Neural crest cell (in vitro differentiated cells): ENCODE results near the gene DUSP5. TPM values are rescaled to one million over a fixed set of nuclear protein-coding genes. Genes with fewer than 3 reads are reported as not detected.
A peak's percentile ranks its signal among the peaks of the same experiment; 100 is the strongest.
"Not testable (repeated sequence)": the region's sequence is repeated elsewhere in the genome, so short reads cannot be mapped to it uniquely, and the experiment has no call there.

Source experiments
- DNase-seq: peaks from one replicate; pipeline ENCODE4 v3.0.0; 2021; ENCODE audit warnings: low read depth, mixed read lengths, low spot score
- H3K27ac Mint-ChIP-seq: one replicate; pipeline ENCODE4 v1.8.0; 2021; ENCODE audit warnings: mild to moderate bottlenecking, mixed read lengths; ENCODE audit not compliant: unreplicated experiment
- H3K27me3 Mint-ChIP-seq: 2 replicates; pipeline ENCODE4 v1.8.0; 2021; ENCODE audit warnings: low read depth, mild to moderate bottlenecking, mixed read lengths
- H3K36me3 Mint-ChIP-seq: 2 replicates; pipeline ENCODE4 v1.8.0; 2021; ENCODE audit warnings: low read depth, mild to moderate bottlenecking, mixed read lengths
- H3K4me1 Mint-ChIP-seq: 2 replicates; pipeline ENCODE4 v1.8.0; 2021; ENCODE audit warnings: mixed read lengths
- H3K4me3 Mint-ChIP-seq: one replicate; pipeline ENCODE4 v1.8.0; 2021; ENCODE audit warnings: mild to moderate bottlenecking, mixed read lengths
- H3K9me3 Mint-ChIP-seq: 2 replicates; pipeline ENCODE4 v1.8.0; 2021; ENCODE audit warnings: mixed read lengths
- total RNA-seq: library from RNA; stranded (reverse); gene quantifications from 2 replicates; pipeline ENCODE4 v1.2.1, GENCODE V29; 2021
- TF ChIP-seq, protein P1 (sequence below): fragments of 200-600 bp; sonication (generic); conservative IDR thresholded peaks from 2 replicates; pipeline ENCODE4 v1.5.0; 2021; ENCODE audit warnings: antibody characterized with exemption, mild to moderate bottlenecking

DUSP5 gene
- total RNA-seq, 1 donor from 2014 or later, result 2.5 TPM

DNA sequence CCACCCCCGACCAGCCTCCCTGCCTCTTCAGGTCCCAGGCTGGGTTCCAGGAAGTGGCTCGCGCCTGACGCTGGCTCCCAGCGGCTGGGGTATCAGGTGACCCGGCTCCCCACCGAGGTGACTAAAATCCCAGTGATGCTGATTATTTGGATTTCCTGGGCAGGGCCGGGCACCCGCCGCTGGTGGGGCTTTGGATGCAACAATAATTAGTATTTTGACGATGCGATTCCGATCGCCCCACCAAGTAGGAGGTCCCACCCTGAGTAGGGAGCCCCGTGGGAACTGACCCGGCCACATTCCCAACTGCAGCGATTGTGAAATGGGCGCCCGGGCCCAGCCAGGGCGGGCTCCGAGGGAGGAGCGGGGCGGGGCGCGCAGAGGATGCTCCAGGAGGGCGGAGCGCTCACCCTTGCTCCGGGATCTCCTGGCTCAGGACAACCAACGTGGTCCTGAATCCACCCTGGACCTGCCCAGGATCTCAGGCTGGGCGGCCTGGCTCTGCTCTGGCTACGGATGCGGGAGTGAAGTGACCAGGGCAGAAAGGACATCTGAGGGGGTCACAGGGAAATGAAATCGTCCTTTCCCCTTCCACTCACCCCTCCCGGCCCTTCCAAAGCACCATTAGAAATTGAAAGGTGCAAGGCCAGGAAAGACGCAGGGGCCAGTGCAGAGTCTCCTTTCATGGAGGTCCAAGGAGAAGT, 32.6 kb downstream of the DUSP5 start:
- no peaks in the 10 kb centered on the region for H3K36me3 Mint-ChIP-seq
- no peak overlapping the region for H3K27ac Mint-ChIP-seq
- DNase-seq, result peak; percentile 37
- H3K4me3 Mint-ChIP-seq, result no peak overlapping the region
- H3K9me3 Mint-ChIP-seq, result no peaks in the 10 kb centered on the region
- TF ChIP-seq, protein P1, sequence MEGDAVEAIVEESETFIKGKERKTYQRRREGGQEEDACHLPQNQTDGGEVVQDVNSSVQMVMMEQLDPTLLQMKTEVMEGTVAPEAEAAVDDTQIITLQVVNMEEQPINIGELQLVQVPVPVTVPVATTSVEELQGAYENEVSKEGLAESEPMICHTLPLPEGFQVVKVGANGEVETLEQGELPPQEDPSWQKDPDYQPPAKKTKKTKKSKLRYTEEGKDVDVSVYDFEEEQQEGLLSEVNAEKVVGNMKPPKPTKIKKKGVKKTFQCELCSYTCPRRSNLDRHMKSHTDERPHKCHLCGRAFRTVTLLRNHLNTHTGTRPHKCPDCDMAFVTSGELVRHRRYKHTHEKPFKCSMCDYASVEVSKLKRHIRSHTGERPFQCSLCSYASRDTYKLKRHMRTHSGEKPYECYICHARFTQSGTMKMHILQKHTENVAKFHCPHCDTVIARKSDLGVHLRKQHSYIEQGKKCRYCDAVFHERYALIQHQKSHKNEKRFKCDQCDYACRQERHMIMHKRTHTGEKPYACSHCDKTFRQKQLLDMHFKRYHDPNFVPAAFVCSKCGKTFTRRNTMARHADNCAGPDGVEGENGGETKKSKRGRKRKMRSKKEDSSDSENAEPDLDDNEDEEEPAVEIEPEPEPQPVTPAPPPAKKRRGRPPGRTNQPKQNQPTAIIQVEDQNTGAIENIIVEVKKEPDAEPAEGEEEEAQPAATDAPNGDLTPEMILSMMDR, result no peak
- peaks cover 4% of the 10 kb centered on the region for H3K4me1 Mint-ChIP-seq
- H3K27me3 Mint-ChIP-seq, result peaks cover 20% of the 10 kb centered on the region

DNA sequence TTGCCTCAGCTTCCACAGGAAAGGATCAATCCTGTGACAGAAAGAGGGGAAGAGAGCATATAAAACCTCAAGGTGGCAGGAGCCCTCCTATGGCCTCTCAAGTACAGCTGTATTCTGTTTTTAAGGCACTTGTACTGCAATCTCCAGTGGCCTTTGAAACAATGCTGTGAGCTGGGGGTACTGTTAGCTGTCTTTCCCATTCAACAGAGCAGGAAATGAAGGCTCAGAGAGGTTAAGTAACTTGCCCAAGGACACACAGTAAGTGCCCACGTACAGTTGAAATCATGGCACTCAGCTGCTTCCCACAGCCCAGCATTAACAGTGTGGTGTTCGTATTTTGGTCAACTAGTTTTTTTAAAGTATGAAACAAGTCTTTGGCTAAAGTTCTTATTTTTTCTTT, 34.0 kb downstream of the DUSP5 start:
- no peak overlapping the region for H3K4me3 Mint-ChIP-seq

DNA sequence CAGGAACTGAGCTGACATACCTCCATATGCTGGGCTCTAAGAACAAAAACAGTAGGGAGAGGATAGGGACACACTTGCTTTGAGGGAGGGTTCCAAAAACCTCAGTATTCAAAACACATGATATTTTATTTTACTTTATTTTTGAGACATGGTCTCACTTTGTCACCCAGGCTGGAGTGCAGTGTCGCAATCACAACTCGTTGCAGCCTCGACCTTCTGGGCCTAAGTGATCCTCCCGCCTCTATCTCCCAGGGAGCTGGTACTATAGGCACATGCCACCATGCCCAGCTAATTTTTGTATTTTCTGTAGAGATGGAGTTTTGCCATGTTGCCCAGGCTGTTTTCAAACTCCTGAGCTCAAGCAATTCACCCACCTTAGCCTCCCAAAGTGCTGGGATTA, 34.9 kb downstream of the DUSP5 start:
- H3K36me3 Mint-ChIP-seq, H3K4me1 Mint-ChIP-seq, H3K27ac Mint-ChIP-seq, DNase-seq, H3K9me3 Mint-ChIP-seq, H3K4me3 Mint-ChIP-seq: not testable (repeated sequence)
- H3K27me3 Mint-ChIP-seq, result peaks cover 20% of the 10 kb centered on the region

More for the DNA sequence above, 34.0 kb downstream of the DUSP5 start:
- H3K9me3 Mint-ChIP-seq, result no peaks in the 10 kb centered on the region
- peaks cover 4% of the 10 kb centered on the region for H3K4me1 Mint-ChIP-seq
- TF ChIP-seq, protein P1, result no peak
- H3K27me3 Mint-ChIP-seq, result peaks cover 20% of the 10 kb centered on the region
- H3K27ac Mint-ChIP-seq, result no peak overlapping the region
- no peak for DNase-seq
- H3K36me3 Mint-ChIP-seq, result no peaks in the 10 kb centered on the region

DNA sequence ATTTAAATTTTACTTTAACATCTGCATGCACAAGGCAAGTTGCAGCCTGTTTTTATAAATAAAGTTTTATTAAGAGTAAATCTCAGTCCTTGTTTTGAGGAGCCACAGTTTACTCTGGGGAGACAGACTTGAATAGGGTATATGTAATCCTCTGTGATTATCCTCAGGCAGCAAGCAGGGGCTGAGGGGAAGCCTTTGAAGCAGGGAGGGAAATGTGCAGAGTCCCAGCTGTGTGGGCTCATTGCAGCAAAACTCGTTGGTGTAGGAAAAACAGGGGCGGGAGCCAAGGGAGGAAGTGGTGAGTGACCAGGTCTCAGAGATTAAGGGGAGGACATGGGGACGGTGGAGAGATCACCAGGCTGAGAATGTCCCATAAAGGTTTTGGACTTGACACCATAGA, 35.4 kb downstream of the DUSP5 start:
- Mint-ChIP-seq H3K27me3 (peaks cover 18% of the 10 kb centered on the region), H3K27ac (peak overlapping the region; percentile 54), H3K36me3 (no peaks in the 10 kb centered on the region), H3K4me1 (peaks cover 4% of the 10 kb centered on the region), H3K4me3 (no peak overlapping the region), H3K9me3 (no peaks in the 10 kb centered on the region)
- no peak for DNase-seq
- TF ChIP-seq, protein P1, result no peak

DNA sequence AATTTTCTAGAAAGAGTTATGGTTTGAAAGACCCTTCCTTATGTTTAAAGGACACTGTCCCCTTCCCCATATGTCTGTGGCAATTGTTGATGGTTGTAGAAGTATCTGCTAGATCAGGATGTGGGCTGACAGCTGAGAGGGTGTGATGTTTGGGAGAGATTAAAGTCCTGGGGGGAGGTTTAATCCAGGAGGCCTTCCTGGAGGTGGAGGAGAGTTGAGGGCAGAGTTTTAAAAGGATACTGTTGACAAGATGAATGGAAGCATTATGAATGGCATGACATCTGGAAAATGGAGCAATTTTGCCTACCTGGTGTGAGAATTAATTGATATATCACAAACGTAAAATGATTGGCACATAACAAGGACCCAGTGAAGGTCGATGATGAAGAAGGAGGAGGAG, 36.9 kb downstream of the DUSP5 start:
- H3K27ac Mint-ChIP-seq, result no peak overlapping the region
- H3K4me1 Mint-ChIP-seq, result peaks cover 4% of the 10 kb centered on the region
- no peaks in the 10 kb centered on the region for H3K36me3 Mint-ChIP-seq
- no peaks in the 10 kb centered on the region for H3K9me3 Mint-ChIP-seq
- no peak for DNase-seq
- TF ChIP-seq, protein P1, result no peak
- no peak overlapping the region for H3K4me3 Mint-ChIP-seq
- H3K27me3 Mint-ChIP-seq, result peaks cover 13% of the 10 kb centered on the region
